H1 (cell line): ENCODE results near the gene TCF19. TPM values are rescaled to one million over a fixed set of nuclear protein-coding genes. Genes with fewer than 3 reads are reported as not detected.

ENCODE experiments used
- CEBPB ChIP-seq: IDR thresholded peaks from 2 replicates; pipeline ENCODE4 v1.6.1; 2012; ENCODE audit warnings: low read depth, low read length
- CHD2 ChIP-seq: IDR thresholded peaks from 2 replicates; pipeline ENCODE4 v1.6.1; 2012; ENCODE audit warnings: low read length, improper control_type of control experiment
- CHD7 ChIP-seq: fragments of 300-600 bp; sonication (generic); IDR thresholded peaks from 2 replicates; pipeline ENCODE4 v1.7.1; 2012; ENCODE audit warnings: low read length, moderate library complexity, mild to moderate bottlenecking, inconsistent platforms; ENCODE audit not compliant: insufficient replicate concordance
- HDAC6 ChIP-seq: IDR thresholded peaks from one replicate; pipeline ENCODE4 v1.7.1; 2012; ENCODE audit warnings: low read depth, mild to moderate bottlenecking, inconsistent platforms, low read length, moderate library complexity
- POLR2AphosphoS5 ChIP-seq: IDR thresholded peaks from 2 replicates; pipeline ENCODE4 v1.6.1; 2011; ENCODE audit warnings: low read depth, low read length
- SIX5 ChIP-seq: IDR thresholded peaks from 2 replicates; pipeline ENCODE4 v1.6.1; 2011; ENCODE audit warnings: mild to moderate bottlenecking, low read depth, low read length
- polyA plus RNA-seq, 7 experiments: library from polyadenylated mRNA; depleted of rRNA in 3 of 7; stranded (reverse) in 5 of 7; unstranded in 2 of 7; fragments of >200 nt in 5 of 7; fragments of 200-250 nt in 2 of 7; gene quantifications; 1 replicate in 5 of 7; 2 replicates in 1 of 7; 4 replicates in 1 of 7; pipeline versions ENCODE4 v1.2.1 to v1.2.3, GENCODE V29; 2011 to 2013; ENCODE audit warnings: missing spikeins in 2 of 7, mixed read lengths in 2 of 7
- total RNA-seq: library from RNA; stranded (reverse); fragmentation: NEBNext Ultra II Directional; extraction: Animal tissue kit (Norgen Biotek cat#: 25700); gene quantifications from 2 replicates; pipeline ENCODE4 v1.2.1, GENCODE V29; 2021

Gene TCF19
- total and polyA plus RNA-seq, 2 of the 8 experiments (the other 6 are each of a cell fraction or from before 2014, with no cell fraction given): 7.2 to 11.0 TPM

- TF ChIP-seq CHD7: no peak
- no peak for TF ChIP-seq HDAC6
- TF ChIP-seq SIX5: no peak
- no peak for TF ChIP-seq CEBPB
- TF ChIP-seq CHD2: no peak
- no peak for TF ChIP-seq POLR2AphosphoS5
- TF ChIP-seq, all 59 proteins: peak for 0
Measured at GRCh38 chr6:31156641-31157040, 1.7 kb upstream of the TCF19 start (continued).
